A549 (cell line): Measurements from ENCODE around the gene INSYN2B. TPM values are rescaled to one million over a fixed set of nuclear protein-coding genes. Genes with fewer than 3 reads are reported as not detected.

Experiments
- ATAC-seq, 2 experiments: fragments of 200-7000 bp in 1 of 2; fragments of >200 bp in 1 of 2; cut with Nextera tagmentation in 1 of 2; cut with Tn5 transposase in 1 of 2; 3 replicates each; pipeline versions ENCODE4 v1.8.0 to v1.9.1; 2018 to 2020; ENCODE audit warnings: mild to moderate bottlenecking in 1 of 2, moderate library complexity in 1 of 2
- CTCF ChIA-PET: fragments of 300-600 bp; sonication (Branson Sonifier 250); formaldehyde crosslinking; extraction: SDS; loops from one replicate; lab custom pipeline; 2021; ENCODE audit warnings: antibody characterized with exemption, inconsistent platforms; lab: Yijun Ruan, JAX
- POLR2A ChIA-PET: fragments of 350-600 bp; formaldehyde crosslinking; extraction: SDS; loops from one replicate; lab custom pipeline; 2021; ENCODE audit warnings: antibody characterized with exemption, inconsistent platforms; lab: Yijun Ruan, JAX
- DNase-seq, 2 experiments: peaks; one replicate each; pipeline versions ENCODE4 v3.0.0 to v3.0.0-alpha.2; 2011 to 2016; ENCODE audit warnings: low read depth in 1 of 2, low spot score in 1 of 2
- FAIRE-seq: peaks from 2 replicates; lab custom pipeline; 2011; peaks lifted over from hg19 to GRCh38; lab: Jason Lieb, UNC
- H3K27ac ChIP-seq, 2 experiments: fragments of >200 bp; sonication (Bioruptor Twin); formaldehyde crosslinking; 3 replicates each; pipeline ENCODE4 v1.5.1; 2016 to 2017
- H3K4me1 ChIP-seq: fragments of >200 bp; sonication (Bioruptor Twin); formaldehyde crosslinking; 3 replicates; pipeline ENCODE4 v1.6.1; 2016
- H3K4me2 ChIP-seq: fragments of >200 bp; sonication (Bioruptor Twin); formaldehyde crosslinking; 3 replicates; pipeline ENCODE4 v1.6.1; 2016
- H3K4me3 ChIP-seq: fragments of >200 bp; sonication (Bioruptor Twin); formaldehyde crosslinking; 3 replicates; pipeline ENCODE4 v1.5.1; 2016
- H3K9me3 ChIP-seq: fragments of >200 bp; sonication (Bioruptor Twin); formaldehyde crosslinking; 3 replicates; pipeline ENCODE4 v1.6.1; 2016
- BCL3 ChIP-seq: fragments of >200 bp; sonication (Bioruptor Twin); formaldehyde crosslinking; IDR thresholded peaks from 3 replicates; pipeline ENCODE4 v1.6.1; 2016
- BHLHE40 ChIP-seq: IDR thresholded peaks from 2 replicates; pipeline ENCODE4 v1.6.1; 2012; ENCODE audit warnings: low read depth, low read length, inconsistent platforms
- CBX8 ChIP-seq: fragments of 200-600 bp; sonication (generic); IDR thresholded peaks from 2 replicates; pipeline ENCODE4 v1.6.1; 2016
- CHD2 ChIP-seq: fragments of 150-350 bp; IDR thresholded peaks from 2 replicates; pipeline ENCODE4 v1.6.1; 2014; ENCODE audit warnings: low read length; ENCODE audit not compliant: partially characterized antibody
- CHD4 ChIP-seq: fragments of 200-600 bp; sonication (generic); IDR thresholded peaks from 2 replicates; pipeline ENCODE4 v1.6.1; 2016; ENCODE audit warnings: antibody characterized with exemption, mild to moderate bottlenecking, borderline replicate concordance
- FOSB ChIP-seq: fragments of 250-450 bp; sonication (Bioruptor Pico); IDR thresholded peaks from 2 replicates; pipeline ENCODE4 v1.5.0; 2020; ENCODE audit warnings: mild to moderate bottlenecking, moderate library complexity
- FOXS1 ChIP-seq: fragments of 250-450 bp; sonication (Bioruptor Pico); IDR thresholded peaks from 2 replicates; pipeline ENCODE4 v1.5.0; 2020; ENCODE audit warnings: mild to moderate bottlenecking, moderate library complexity
- HES2 ChIP-seq: fragments of >200 bp; sonication (Bioruptor Twin); formaldehyde crosslinking; IDR thresholded peaks from 2 replicates; pipeline ENCODE4 v1.6.1; 2016
- HEYL ChIP-seq: fragments of 250-450 bp; sonication (Bioruptor Pico); IDR thresholded peaks from 2 replicates; pipeline ENCODE4 v1.8.0; 2021; ENCODE audit warnings: mild to moderate bottlenecking, moderate library complexity
- HOXB13 ChIP-seq: fragments of 250-450 bp; sonication (Bioruptor Pico); IDR thresholded peaks from 2 replicates; pipeline ENCODE4 v1.5.0; 2020; ENCODE audit warnings: low read depth, mild to moderate bottlenecking, moderate library complexity
- JUN ChIP-seq, 2 experiments: fragments of >200 bp; sonication (Bioruptor Twin); formaldehyde crosslinking; IDR thresholded peaks; 2 replicates in 1 of 2; 3 replicates in 1 of 2; pipeline ENCODE4 v1.6.1; 2016 to 2017
- PBX3 ChIP-seq: IDR thresholded peaks from 2 replicates; pipeline ENCODE4 v1.6.1; 2012
- POLR2AphosphoS2 ChIP-seq: conservative IDR thresholded peaks from 2 replicates; pipeline ENCODE4 v1.6.1; 2012; ENCODE audit warnings: low read length, improper control_type of control experiment, inconsistent platforms
- RAD21 ChIP-seq, 2 experiments: fragments of >200 bp in 1 of 2; sonication (Bioruptor Twin) in 1 of 2; formaldehyde crosslinking in 1 of 2; IDR thresholded peaks in 1 of 2; conservative IDR thresholded peaks in 1 of 2; 2 replicates in 1 of 2; 3 replicates in 1 of 2; pipeline ENCODE4 v1.6.1; 2012 to 2018; ENCODE audit warnings: inconsistent platforms in 1 of 2
- RCOR1 ChIP-seq: fragments of 150-350 bp; IDR thresholded peaks from 2 replicates; pipeline ENCODE4 v1.6.1; 2014; ENCODE audit warnings: antibody characterized with exemption, low read length, low read depth
- TFCP2L1 ChIP-seq: fragments of 250-450 bp; sonication (Bioruptor Pico); IDR thresholded peaks from 2 replicates; pipeline ENCODE4 v1.5.0; 2021; ENCODE audit warnings: mild to moderate bottlenecking
- ZC3H11A ChIP-seq: fragments of 450-650 bp; IDR thresholded peaks from 2 replicates; pipeline ENCODE4 v1.6.1; 2014; ENCODE audit warnings: antibody characterized with exemption, mild to moderate bottlenecking
- ZFP36 ChIP-seq: fragments of 450-650 bp; IDR thresholded peaks from 2 replicates; pipeline ENCODE4 v1.6.1; 2014; ENCODE audit warnings: borderline replicate concordance; ENCODE audit not compliant: partially characterized antibody
- WGBS: methylation state at CpG from one replicate; pipeline ENCODE4 v1.1.6; 2017; ENCODE audit errors: missing lambda C conversion rate; 5-methylcytosine and 5-hydroxymethylcytosine counted together
- polyA plus RNA-seq, 4 experiments: library from polyadenylated mRNA; depleted of rRNA in 3 of 4; stranded (reverse); fragments of >200 nt; fragmentation: RNase III in 1 of 4; extraction: RNeasy Plus Mini Kit Qiagen cat#74134 plus additional on column Dnase treatment in 1 of 4; gene quantifications; 2 replicates in 3 of 4; 3 replicates in 1 of 4; pipeline ENCODE4 v1.2.3, GENCODE V29; 2011 to 2017
- TF ChIP-seq, protein P1 (sequence below): fragments of 200-600 bp; sonication (generic); IDR thresholded peaks from 2 replicates; pipeline ENCODE4 v1.6.1; 2016; ENCODE audit warnings: antibody characterized with exemption, mild to moderate bottlenecking, moderate library complexity
- TF ChIP-seq, protein P2 (sequence below): fragments of 150-350 bp; IDR thresholded peaks from 2 replicates; pipeline ENCODE4 v1.6.1; 2014; ENCODE audit warnings: low read depth, mild to moderate bottlenecking, low read length
- TF ChIP-seq, protein P3 (sequence below): fragments of 250-450 bp; sonication (Bioruptor Pico); IDR thresholded peaks from 2 replicates; pipeline ENCODE4 v1.5.0; 2021; ENCODE audit warnings: mild to moderate bottlenecking, moderate library complexity, borderline replicate concordance

Gene INSYN2B
- polyA plus RNA-seq, 2 of the 4 experiments (the other 2 are of a cell fraction): 0.26 to 0.46 TPM

DNA sequence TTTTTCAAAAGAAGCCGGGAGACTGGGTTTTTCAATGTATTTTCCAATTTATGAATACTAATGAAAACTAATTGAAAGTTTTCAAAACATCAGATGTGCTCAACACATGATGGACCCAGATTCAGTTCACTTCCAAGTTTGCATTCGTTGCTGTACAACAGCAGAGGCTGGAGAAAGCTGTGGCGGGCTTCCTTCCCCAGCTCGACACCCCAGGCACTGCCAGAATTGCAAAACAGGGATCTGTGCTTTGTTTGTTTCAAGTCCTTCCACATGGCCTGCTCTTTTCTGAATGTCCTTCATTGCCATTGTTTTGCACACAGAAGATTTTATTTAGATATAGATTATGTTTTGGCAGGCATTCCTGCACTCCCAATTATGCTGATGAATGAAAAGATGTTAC is 30.3 kb upstream of the INSYN2B start (continued):
- TF ChIP-seq, protein P1, sequence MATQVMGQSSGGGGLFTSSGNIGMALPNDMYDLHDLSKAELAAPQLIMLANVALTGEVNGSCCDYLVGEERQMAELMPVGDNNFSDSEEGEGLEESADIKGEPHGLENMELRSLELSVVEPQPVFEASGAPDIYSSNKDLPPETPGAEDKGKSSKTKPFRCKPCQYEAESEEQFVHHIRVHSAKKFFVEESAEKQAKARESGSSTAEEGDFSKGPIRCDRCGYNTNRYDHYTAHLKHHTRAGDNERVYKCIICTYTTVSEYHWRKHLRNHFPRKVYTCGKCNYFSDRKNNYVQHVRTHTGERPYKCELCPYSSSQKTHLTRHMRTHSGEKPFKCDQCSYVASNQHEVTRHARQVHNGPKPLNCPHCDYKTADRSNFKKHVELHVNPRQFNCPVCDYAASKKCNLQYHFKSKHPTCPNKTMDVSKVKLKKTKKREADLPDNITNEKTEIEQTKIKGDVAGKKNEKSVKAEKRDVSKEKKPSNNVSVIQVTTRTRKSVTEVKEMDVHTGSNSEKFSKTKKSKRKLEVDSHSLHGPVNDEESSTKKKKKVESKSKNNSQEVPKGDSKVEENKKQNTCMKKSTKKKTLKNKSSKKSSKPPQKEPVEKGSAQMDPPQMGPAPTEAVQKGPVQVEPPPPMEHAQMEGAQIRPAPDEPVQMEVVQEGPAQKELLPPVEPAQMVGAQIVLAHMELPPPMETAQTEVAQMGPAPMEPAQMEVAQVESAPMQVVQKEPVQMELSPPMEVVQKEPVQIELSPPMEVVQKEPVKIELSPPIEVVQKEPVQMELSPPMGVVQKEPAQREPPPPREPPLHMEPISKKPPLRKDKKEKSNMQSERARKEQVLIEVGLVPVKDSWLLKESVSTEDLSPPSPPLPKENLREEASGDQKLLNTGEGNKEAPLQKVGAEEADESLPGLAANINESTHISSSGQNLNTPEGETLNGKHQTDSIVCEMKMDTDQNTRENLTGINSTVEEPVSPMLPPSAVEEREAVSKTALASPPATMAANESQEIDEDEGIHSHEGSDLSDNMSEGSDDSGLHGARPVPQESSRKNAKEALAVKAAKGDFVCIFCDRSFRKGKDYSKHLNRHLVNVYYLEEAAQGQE: no peak
- TF ChIP-seq PBX3: no peak
- no peak for TF ChIP-seq FOXS1 (CRISPR knock-in tag)
- TF ChIP-seq RAD21 (conservative IDR thresholded peaks at IDR 0.05 in 1 of 2, IDR thresholded peaks at IDR 0.05 in 1 of 2): no peak

DNA sequence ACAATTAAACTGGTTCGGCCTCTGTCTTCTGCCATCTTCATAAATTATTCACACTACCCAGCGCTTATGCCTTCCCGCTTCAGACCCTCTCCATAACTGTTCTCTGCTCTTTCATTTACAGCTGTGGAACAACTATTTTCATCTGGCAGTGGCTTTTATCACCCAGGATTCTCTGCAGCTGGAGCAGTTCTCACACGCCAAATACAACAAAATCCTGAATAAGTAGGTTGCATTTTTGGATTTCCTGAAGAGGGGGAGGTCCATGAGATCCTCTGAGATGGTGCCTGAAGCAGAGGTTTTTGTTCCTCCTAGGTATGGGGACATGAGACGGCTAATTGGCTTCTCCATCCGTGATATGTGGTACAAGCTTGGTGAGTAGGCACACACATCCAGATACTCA is 28.1 kb upstream of the INSYN2B start:
- H3K4me2 ChIP-seq: no peak overlapping the region
- ATAC-seq: no peak
- POLR2A ChIA-PET: no interaction called here
- no peak overlapping the region for H3K27ac ChIP-seq
- CTCF ChIA-PET: interaction anchor here (1.0 to 2.8 kb wide), 4 partner anchors 10 to 307 kb away, joined by 3 to 13 read pairs (median 4); partner anchors contain the start of gene INSYN2B
- no peaks in the 10 kb centered on the region for H3K4me1 ChIP-seq
- 69% methylated on average over 6 of the region's 6 CpGs for WGBS
- TF ChIP-seq HES2 (no peak), PBX3 (no peak), HEYL (CRISPR knock-in tag) (no peak), ZFP36 (no peak), TFCP2L1 (no peak), BCL3 (no peak), CHD4 (no peak), HOXB13 (CRISPR knock-in tag) (no peak), JUN (IDR thresholded peaks at IDR 0.05) (no peak), FOXS1 (CRISPR knock-in tag) (no peak), FOSB (CRISPR knock-in tag) (no peak), CBX8 (no peak), RCOR1 (no peak), POLR2AphosphoS2 (no peak), ZC3H11A (no peak), CHD2 (no peak), BHLHE40 (no peak)
- TF ChIP-seq, protein P2, sequence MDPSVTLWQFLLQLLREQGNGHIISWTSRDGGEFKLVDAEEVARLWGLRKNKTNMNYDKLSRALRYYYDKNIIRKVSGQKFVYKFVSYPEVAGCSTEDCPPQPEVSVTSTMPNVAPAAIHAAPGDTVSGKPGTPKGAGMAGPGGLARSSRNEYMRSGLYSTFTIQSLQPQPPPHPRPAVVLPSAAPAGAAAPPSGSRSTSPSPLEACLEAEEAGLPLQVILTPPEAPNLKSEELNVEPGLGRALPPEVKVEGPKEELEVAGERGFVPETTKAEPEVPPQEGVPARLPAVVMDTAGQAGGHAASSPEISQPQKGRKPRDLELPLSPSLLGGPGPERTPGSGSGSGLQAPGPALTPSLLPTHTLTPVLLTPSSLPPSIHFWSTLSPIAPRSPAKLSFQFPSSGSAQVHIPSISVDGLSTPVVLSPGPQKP: no peak
- TF ChIP-seq, protein P3, sequence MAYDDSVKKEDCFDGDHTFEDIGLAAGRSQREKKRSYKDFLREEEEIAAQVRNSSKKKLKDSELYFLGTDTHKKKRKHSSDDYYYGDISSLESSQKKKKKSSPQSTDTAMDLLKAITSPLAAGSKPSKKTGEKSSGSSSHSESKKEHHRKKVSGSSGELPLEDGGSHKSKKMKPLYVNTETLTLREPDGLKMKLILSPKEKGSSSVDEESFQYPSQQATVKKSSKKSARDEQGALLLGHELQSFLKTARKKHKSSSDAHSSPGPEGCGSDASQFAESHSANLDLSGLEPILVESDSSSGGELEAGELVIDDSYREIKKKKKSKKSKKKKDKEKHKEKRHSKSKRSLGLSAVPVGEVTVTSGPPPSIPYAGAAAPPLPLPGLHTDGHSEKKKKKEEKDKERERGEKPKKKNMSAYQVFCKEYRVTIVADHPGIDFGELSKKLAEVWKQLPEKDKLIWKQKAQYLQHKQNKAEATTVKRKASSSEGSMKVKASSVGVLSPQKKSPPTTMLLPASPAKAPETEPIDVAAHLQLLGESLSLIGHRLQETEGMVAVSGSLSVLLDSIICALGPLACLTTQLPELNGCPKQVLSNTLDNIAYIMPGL (CRISPR knock-in tag): no peak
- TF ChIP-seq, protein P1: no peak
- no peak for DNase-seq
- H3K9me3 ChIP-seq: no peaks in the 10 kb centered on the region
- H3K4me3 ChIP-seq: no peak overlapping the region
- FAIRE-seq: no peak
